Islet precursor cell (in vitro differentiated cells): ENCODE measurements around the gene AXDND1.
"Not testable (repeated sequence)": the region's sequence is repeated elsewhere in the genome, so short reads cannot be mapped to it uniquely, and the experiment has no call there.

ENCODE experiments used
- DNase-seq: peaks from one replicate; pipeline ENCODE4 v3.0.0-alpha.2; 2018

Gene AXDND1

DNA sequence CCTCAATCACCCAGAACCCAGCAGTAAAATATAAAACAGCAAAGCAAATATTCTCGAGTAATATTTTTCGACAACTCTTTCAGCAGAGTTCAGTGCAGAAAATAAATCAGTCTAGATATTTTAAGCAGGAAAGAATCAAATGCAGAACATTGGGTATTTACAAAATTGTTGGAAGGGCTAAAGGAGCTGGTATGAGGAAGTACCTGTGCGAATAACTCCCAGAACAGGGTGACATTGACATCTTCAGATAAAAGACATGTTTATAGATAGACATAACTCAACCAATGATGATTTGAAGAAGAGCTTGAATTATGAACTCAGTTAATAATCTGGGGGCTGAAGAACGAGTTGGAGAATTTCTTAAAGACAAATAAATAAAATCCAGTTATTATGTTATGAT is 6.4 kb downstream of the AXDND1 start:
- DNase-seq: no peak

- DNase-seq: no peak
These were observed 10.5 kb downstream of the AXDND1 start for GRCh38 chr1:179376223-179376622.

- DNase-seq: no peak
These were observed 14.5 kb downstream of the AXDND1 start for GRCh38 chr1:179380299-179380698.

GRCh38 chr1:179384027-179384426 is 18.3 kb downstream of the AXDND1 start:
- no peak for DNase-seq

- DNase-seq: no peak
These were observed 19.7 kb downstream of the AXDND1 start for GRCh38 chr1:179385510-179385909.

GRCh38 chr1:179393721-179394120 is 27.9 kb downstream of the AXDND1 start:
- no peak for DNase-seq

- DNase-seq: not testable (repeated sequence)
These were observed 33.6 kb downstream of the AXDND1 start for GRCh38 chr1:179399399-179399798.

DNA sequence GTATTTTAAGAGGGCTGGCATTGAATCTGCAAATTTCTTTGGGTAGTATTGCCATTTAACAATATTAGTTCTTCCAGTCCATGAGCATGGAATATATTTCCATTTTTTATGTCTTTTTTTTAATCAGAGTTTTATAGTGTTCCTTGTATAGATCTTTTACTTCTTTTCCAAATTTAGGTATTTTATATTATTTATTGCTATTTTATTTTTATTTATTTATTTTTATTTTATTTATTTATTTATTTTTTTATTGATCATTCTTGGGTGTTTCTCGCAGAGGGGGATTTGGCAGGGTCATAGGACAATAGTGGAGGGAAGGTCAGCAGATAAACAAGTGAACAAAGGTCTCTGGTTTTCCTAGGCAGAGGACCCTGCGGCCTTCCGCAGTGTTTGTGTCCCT is 52.0 kb downstream of the AXDND1 start:
- not testable (repeated sequence) for DNase-seq

GRCh38 chr1:179418706-179419105 is 52.9 kb downstream of the AXDND1 start:
- DNase-seq: not testable (repeated sequence)

- no peak for DNase-seq
These were observed 58.8 kb downstream of the AXDND1 start for GRCh38 chr1:179424610-179425009.

DNA sequence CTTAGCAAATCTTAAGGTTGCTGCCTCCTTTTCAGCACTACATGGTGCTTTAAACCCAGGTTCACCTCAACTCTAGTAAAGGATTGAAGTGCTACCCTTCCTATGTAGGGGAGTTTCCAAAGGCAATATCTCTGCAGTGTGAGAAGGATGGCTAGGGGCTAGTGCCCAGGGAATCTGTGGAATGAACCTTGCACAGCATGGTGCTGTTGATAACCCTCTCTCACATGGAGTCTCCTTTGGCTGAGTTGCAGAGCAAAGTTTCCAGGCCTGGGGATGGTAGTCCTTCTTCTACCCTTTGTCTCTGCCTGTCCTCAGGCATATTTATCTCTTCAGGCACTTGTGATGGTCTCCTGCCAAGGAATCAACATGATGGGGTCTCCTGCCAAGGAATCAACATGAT is 59.4 kb downstream of the AXDND1 start:
- no peak for DNase-seq

DNA sequence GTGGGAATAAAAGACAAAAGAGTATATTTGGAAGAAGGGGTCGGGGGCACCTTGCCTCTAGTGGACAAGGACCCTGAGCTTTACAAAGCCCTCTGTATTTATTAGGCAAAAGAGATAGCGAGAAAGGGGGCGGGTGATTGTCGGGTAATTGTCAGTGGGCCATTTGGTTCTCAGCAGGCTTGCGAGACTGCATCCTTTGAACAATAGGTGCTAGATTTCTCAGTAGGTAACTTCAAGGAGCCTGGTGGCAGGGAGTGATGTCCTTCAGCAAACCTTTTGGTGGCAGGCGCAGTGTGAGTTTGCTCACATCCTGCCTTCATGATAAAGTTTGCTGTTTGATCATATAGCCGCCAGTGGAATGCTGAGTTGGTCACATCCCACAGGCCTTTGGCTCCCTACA is 71.4 kb downstream of the AXDND1 start:
- DNase-seq: no peak

GRCh38 chr1:179439646-179440045 is 73.9 kb downstream of the AXDND1 start:
- not testable (repeated sequence) for DNase-seq

DNA sequence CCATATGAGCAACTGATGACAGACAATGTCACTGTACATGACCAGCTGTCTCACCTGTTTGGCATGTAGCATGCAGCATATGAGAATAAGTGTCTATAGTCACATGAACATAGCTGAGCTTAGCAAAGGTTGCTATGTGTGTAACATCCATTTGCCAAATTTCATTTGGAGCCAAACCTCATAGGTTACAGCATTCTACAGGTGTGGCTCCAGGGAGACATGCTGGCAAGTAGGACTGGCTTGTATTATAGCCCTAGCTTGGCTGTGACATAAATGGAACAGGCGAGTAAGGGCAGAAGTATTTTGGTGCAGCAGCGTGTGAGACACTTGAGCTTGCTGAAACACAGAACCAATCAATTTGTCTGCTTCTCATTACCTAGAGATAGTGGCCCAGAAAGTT is 74.5 kb downstream of the AXDND1 start:
- DNase-seq: not testable (repeated sequence)

GRCh38 chr1:179440971-179441370 is 75.2 kb downstream of the AXDND1 start:
- no peak for DNase-seq

DNA sequence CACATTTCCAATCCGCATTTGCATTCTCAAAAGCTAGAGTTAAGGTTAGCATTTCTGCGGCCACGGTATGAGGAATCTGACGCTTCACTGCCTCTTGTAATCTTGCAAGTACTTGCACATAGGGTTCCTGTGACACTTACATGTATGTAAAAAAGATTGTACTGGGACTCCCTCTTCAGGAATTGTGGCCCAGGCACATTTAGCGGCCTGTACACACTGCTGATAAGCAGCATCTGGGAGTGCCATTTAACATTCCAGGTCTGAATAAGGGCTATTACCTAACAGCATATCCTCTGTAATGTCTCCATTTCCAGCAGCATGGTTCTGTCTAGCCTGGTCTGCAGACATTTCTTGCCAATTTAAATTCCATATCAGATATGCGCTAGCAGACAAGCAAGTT is 75.7 kb downstream of the AXDND1 start:
- DNase-seq: peak; percentile 78

DNA sequence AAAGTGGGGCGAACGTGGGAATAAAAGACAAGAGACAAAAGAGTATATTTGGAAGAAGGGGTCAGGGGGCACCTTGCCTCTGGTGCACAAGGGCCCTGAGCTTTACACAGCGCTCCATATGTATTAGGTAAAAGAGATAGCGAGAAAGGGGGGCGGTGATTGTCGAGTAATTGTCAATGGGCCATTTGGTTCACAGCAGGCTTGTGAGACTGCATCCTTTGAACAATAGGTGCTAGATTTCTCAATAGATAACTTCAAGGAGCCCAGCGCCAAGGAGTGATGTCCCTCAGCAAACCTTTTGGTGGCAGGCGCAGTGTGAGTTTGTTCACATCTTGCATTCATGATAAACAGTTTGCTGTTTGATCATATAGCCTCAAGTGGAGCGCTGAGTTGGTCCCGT is 77.1 kb downstream of the AXDND1 start:
- not testable (repeated sequence) for DNase-seq

GRCh38 chr1:179445593-179445992 is 79.8 kb downstream of the AXDND1 start:
- no peak for DNase-seq

DNA sequence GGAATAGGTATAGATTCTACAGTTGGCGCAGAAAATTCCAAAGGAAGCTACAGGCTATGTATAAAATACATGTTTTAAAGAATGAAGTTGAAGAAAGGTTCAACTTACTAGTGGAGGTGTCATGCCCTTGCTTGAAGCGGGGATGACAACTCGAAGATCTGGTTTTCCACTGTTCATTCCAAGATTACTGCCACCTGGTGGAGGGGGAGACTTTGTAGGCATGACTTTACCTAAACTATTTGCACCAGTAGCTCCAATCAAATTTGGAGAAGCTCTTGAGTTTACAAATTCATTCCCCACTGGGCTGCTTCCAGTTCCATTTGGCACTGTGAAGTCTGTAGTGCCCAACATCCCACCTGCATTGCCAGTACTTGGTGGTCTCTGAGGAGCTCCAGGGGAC is 81.7 kb downstream of the AXDND1 start:
- DNase-seq: peak; percentile 64

DNA sequence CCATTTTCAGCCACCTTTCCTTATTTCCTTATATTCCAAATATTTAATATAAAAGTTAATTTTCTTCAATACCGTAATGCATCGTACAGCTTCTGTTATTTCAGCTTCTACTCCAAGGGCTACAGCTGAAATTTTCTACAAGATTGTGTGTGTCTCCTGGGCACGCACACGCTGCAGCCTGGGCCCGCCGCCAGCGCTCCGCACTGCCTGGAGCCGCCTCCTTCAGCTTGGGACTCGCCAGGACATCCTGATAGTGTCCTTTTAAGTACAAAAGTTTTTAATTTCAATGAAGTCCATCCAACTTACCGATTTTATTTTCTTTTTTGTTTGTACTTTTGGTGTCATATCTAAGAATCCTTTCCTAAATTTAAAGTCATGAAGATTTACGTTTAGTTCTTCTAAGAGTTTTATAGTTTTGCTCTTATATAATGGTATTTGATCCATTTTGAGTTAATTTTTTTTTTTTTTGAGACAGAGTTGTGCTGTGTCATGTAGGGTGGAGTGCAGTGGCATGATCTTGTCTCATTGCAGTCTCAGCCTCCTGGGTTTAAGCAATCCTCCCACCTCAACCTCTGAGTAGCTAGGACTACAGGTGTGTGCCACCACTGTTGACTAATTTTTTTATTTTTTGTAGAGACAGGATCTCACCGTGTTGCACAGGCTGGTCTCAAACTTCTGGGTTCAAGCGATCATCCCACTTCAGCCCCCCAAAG is 82.8 kb downstream of the AXDND1 start:
- no peak for DNase-seq

DNA sequence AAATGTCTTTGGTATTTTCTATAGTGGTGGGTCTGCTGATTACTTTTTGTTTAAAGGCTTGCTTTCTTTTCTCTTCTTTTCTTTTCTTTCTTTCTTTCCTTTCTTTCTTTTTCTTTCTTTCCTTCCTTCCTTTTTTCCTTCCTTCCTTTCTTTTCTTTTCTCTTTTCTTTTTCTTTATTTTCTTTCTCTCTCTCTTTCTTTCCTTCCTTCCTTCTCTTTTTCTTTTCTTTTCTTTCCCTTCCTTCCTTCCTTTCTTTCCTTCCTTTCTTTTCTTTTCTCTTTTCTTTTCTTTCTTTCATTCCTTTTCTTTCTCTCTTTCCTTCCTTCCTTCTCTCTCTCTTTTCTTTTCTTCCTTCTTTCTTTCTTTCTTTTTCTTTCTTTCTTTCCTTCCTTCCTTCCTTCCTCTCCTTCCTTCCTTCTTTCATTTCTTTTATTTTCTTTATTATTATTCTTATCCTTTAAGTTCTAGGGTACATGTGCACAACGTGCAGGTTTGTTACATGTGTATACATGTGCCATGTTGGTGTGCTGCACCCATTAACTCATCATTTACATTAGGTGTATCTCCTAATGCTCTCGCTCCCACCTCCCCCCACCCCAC is 93.9 kb downstream of the AXDND1 start:
- DNase-seq: not testable (repeated sequence)

DNA sequence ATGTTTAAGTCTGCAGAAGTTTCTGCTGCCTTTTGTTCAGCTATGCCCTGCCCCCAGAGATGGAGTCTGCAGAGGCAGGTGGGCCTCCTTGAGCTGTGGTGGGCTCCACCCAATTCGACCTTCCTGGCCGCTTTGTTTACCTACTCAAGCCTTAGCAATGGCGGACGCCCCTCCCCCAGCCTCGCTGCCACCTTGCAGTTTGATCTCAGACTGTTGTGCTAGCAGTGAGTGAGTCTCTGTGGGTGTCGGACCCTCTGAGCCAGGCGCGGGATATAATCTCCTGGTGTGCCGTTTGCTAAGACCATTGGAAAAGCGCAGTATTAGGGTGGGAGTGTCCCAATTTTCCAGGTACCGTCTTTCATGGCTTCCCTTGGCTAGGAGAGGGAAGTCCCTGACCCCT is 99.9 kb downstream of the AXDND1 start:
- not testable (repeated sequence) for DNase-seq

DNA sequence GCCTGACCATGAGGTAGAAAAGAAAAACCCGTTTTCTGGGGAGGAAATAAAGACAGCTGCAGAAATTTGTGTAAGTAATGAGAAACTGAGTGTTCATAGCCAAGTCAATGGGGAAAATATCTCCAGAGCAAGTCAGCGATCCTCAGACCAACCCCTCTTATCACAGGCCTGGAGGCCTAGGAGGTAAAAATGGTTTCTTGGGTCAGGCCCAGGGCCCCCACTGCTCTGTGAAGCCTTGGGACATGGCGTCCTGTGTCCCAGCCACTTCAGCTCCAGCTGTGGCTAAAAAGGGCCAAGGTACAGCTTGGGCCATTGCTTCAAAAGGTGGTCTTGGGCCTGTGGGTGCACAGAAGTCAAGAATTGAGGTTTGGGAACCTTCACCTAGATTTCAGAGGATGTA is 108.9 kb downstream of the AXDND1 start:
- DNase-seq: no peak

DNA sequence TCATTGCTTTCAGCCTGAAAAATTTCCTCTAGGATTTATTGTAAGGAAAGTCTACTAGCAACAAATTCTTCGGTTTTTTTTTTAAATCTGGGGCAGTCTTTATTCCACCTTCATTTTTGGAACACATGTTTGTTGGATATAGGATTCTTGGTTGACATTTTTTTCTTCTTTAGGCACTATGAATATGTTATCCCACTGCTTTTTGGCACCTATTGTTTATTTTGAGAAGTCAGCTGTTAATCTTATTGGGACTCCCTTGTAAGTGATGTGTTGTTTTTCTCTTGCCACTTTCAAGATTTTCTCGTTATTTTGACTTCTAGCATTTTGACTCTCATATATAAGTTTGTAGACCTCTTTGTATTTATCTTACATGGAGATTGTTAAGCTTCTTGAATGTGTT is 110.7 kb downstream of the AXDND1 start:
- no peak for DNase-seq

DNA sequence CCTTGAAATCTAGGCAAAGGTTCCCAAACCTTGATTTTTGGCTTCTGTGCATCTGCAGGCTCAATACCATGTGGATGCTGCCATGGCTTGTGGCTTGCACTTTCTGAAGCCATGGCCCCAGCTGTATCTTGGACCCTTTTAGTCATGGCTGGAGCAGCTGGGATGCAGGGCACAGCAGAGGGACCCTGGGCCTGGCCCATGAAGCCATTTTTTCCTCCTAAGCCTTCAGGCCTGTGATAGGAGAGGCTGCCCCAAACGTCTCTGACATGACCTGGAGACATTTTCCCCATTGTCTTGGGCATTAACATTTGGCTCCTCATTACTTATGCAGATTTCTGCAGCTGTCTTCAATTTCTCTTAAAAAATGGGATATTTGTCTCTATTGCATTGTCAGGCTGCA is 112.6 kb downstream of the AXDND1 start:
- no peak for DNase-seq
